GM12878 (cell line): Measurements from ENCODE around the gene ZNF331. TPM values are rescaled to one million over a fixed set of nuclear protein-coding genes. Genes with fewer than 3 reads are reported as not detected.

Experiments
- ATAC-seq: fragments of 200-7000 bp; cut with Tn5 transposase; 3 replicates; pipeline ENCODE4 v1.9.1; 2020; ENCODE audit warnings: mild to moderate bottlenecking, moderate library complexity
- BruUV-seq: library from RNA; stranded (reverse); fragments of 400-500 nt; replicated peaks from 2 replicates; lab custom pipeline; 2021; lab: Mats Ljungman, UMichigan
- CTCF ChIA-PET: fragments of 300-600 bp; sonication (Branson Sonifier 250); formaldehyde crosslinking; extraction: SDS; loops from one replicate; lab custom pipeline; 2021; ENCODE audit warnings: inconsistent platforms; lab: Yijun Ruan, JAX
- POLR2A ChIA-PET: fragments of 350-600 bp; formaldehyde crosslinking; extraction: SDS; loops from one replicate; lab custom pipeline; 2021; ENCODE audit warnings: inconsistent platforms; lab: Charles Lee
- RAD21 ChIA-PET: fragments of 300-600 bp; sonication (Branson Sonifier 250); formaldehyde crosslinking; loops from one replicate; lab custom pipeline; 2023; ENCODE audit warnings: antibody characterized with exemption; ENCODE audit not compliant: unreplicated experiment; lab: Charles Lee
- SMC1A ChIA-PET: fragments of 300-600 bp; sonication (Branson Sonifier 250); formaldehyde crosslinking; loops from one replicate; lab custom pipeline; 2023; ENCODE audit not compliant: unreplicated experiment, uncharacterized antibody; lab: Charles Lee
- DNase-seq: peaks from one replicate; pipeline ENCODE4 v3.0.0-alpha.2; 2011; ENCODE audit warnings: low read depth, low spot score
- FAIRE-seq: peaks from 3 replicates; lab custom pipeline; 2011; peaks lifted over from hg19 to GRCh38; lab: Jason Lieb, UNC
- H2AFZ ChIP-seq: 2 replicates; pipeline ENCODE4 v1.6.0; 2011; ENCODE audit warnings: low read depth, low read length, control low read depth; ENCODE audit not compliant: control insufficient read depth
- H3K27ac ChIP-seq: 2 replicates; pipeline ENCODE4 v1.5.1; 2011; ENCODE audit warnings: control low read depth; ENCODE audit not compliant: control insufficient read depth, insufficient read depth
- H3K27me3 ChIP-seq, 2 experiments: replicated peaks in 1 of 2; 2 replicates each; pipeline versions ENCODE4 v1.6.0 to v1.6.1; 2011; ENCODE audit warnings: low read length in 1 of 2; ENCODE audit not compliant: control insufficient read depth in 2 of 2, insufficient read depth in 2 of 2
- H3K36me3 ChIP-seq, 2 experiments: 2 replicates each; pipeline ENCODE4 v1.5.1; 2011; ENCODE audit warnings: low read length in 1 of 2; ENCODE audit not compliant: control insufficient read depth in 2 of 2, insufficient read depth in 2 of 2
- H3K4me1 ChIP-seq: 2 replicates; pipeline ENCODE4 v1.6.1; 2011; ENCODE audit warnings: mild to moderate bottlenecking, low read length, moderate library complexity, mixed read lengths; ENCODE audit not compliant: control insufficient read depth, insufficient read depth
- H3K4me2 ChIP-seq: 2 replicates; pipeline ENCODE4 v1.6.0; 2011; ENCODE audit warnings: control low read depth; ENCODE audit not compliant: control insufficient read depth, insufficient read depth
- H3K4me3 ChIP-seq: fragments of 200-600 bp; sonication (generic); 2 replicates; pipeline ENCODE4 v1.5.1; 2016
- H3K79me2 ChIP-seq: 2 replicates; pipeline ENCODE4 v1.6.0; 2011; ENCODE audit warnings: low read length; ENCODE audit not compliant: control insufficient read depth, insufficient read depth
- H3K9ac ChIP-seq: 2 replicates; pipeline ENCODE4 v1.8.0; 2011; ENCODE audit warnings: low read length, control low read depth, mixed read lengths; ENCODE audit not compliant: control insufficient read depth, insufficient read depth
- H3K9me3 ChIP-seq: replicated peaks from 3 replicates; pipeline ENCODE4 v1.5.1; 2011; ENCODE audit warnings: mild to moderate bottlenecking, low read length; ENCODE audit not compliant: control insufficient read depth, insufficient read depth
- H4K20me1 ChIP-seq: 2 replicates; pipeline ENCODE4 v1.6.0; 2011; ENCODE audit not compliant: control insufficient read depth, insufficient read depth
- KAT2A ChIP-seq: conservative IDR thresholded peaks from 2 replicates; pipeline ENCODE4 v1.6.1; 2011; ENCODE audit warnings: low read depth, low read length; ENCODE audit not compliant: control insufficient read depth
- MEF2A ChIP-seq: IDR thresholded peaks from 2 replicates; pipeline ENCODE4 v1.6.1; 2011; ENCODE audit warnings: low read depth, mild to moderate bottlenecking, low read length, moderate library complexity; ENCODE audit not compliant: insufficient read depth
- PML ChIP-seq: IDR thresholded peaks from 2 replicates; pipeline ENCODE4 v1.6.1; 2012; ENCODE audit warnings: low read length, inconsistent platforms
- POLR2AphosphoS5 ChIP-seq: IDR thresholded peaks from 2 replicates; pipeline ENCODE4 v1.6.1; 2011; ENCODE audit warnings: mild to moderate bottlenecking, low read length, inconsistent platforms
- RB1 ChIP-seq: fragments of 450-650 bp; formaldehyde crosslinking; IDR thresholded peaks from 2 replicates; pipeline ENCODE4 v1.6.1; 2017; ENCODE audit warnings: mild to moderate bottlenecking, borderline replicate concordance
- SMC3 ChIP-seq: IDR thresholded peaks from 2 replicates; pipeline ENCODE4 v1.6.1; 2011; ENCODE audit warnings: low read length, improper control_type of control experiment, borderline replicate concordance
- SREBF2 ChIP-seq: IDR thresholded peaks from 2 replicates; pipeline ENCODE4 v1.6.1; 2012; ENCODE audit warnings: mild to moderate bottlenecking, low read length
- SRF ChIP-seq, 2 experiments: IDR thresholded peaks; 2 replicates each; pipeline ENCODE4 v1.6.1; 2011; ENCODE audit warnings: low read depth in 2 of 2, low read length in 2 of 2, mild to moderate bottlenecking in 1 of 2, moderate library complexity in 1 of 2
- ZNF274 ChIP-seq: IDR thresholded peaks from one replicate; pipeline ENCODE4 v1.8.0; 2011; ENCODE audit not compliant: insufficient read length, insufficient read depth
- WGBS: methylation state at CpG from one replicate; pipeline ENCODE4 v1.1.6; 2016; ENCODE audit warnings: low lambda C conversion rate; ENCODE audit not compliant: insufficient replicate concordance, insufficient coverage; ENCODE audit errors: missing lambda C conversion rate; 5-methylcytosine and 5-hydroxymethylcytosine counted together
- in situ Hi-C: fragments of 300-500 bp; cut with MboI; formaldehyde crosslinking; loops from 9 replicates; pipeline ENCODE4 v1.14.3; 2018; ENCODE audit warnings: mixed read lengths
- intact Hi-C: fragments of 100-400 bp; cut with micrococcal nuclease; formaldehyde crosslinking; loops from one replicate; pipeline ENCODE4 v1.14.2; 2022; ENCODE audit not compliant: unreplicated experiment
- polyA plus RNA-seq, 11 experiments: library from polyadenylated mRNA; depleted of rRNA in 4 of 11; unstranded in 6 of 11; stranded (reverse) in 5 of 11; fragments of >200 nt; fragmentation: Nextera tagmentation in 4 of 11; fragmentation: Illumina TruSeq in 1 of 11; extraction: Ambion mirVana in 4 of 11; extraction: Trizol in 1 of 11; gene quantifications; 1 replicate in 1 of 11; 2 replicates in 10 of 11; pipeline versions ENCODE4 v1.2.1 to v1.2.3, GENCODE V29; 2011 to 2016; ENCODE audit warnings: inconsistent platforms in 2 of 11, missing spikeins in 2 of 11, low read depth in 1 of 11
- total RNA-seq, 4 experiments: library from RNA; depleted of rRNA in 3 of 4; stranded (reverse); fragments of >200 nt in 3 of 4; fragmentation: Illumina TruSeq in 1 of 4; extraction: Trizol in 1 of 4; gene quantifications; 2 replicates each; pipeline versions ENCODE4 v1.2.1 to v1.2.3, GENCODE V29; 2013 to 2021
- TF ChIP-seq, protein P1 (sequence below): IDR thresholded peaks from 2 replicates; pipeline ENCODE4 v1.6.1; 2012; ENCODE audit warnings: improper control_type of control experiment, low read depth, low read length; ENCODE audit not compliant: insufficient replicate concordance

ZNF331 gene
- total and polyA plus RNA-seq, 10 of the 15 experiments (the other 5 are each of a cell fraction or from before 2014, with no cell fraction given), result 2.6 to 11.5 (median 5.3) TPM

DNA sequence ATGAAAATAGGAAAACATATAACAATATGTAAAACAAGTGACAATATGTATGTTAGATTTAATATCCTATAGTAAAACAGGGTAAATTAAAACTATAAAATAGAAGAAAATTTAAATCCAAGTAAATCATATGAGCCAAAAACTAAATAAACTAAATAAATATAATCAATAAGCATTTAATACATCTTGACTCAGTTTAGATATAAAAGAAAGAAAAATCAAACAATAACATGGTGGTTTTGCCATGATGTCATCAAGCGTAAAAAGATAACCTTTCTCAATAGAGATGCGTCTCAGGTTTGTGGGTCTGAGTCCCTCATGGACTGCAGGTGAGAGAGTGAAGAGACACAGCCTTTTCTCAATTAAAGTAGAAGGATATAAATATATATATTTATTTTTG, 26.6 kb upstream of the ZNF331 start:
- Histone ChIP-seq H3K4me2 (no peak overlapping the region), H4K20me1 (no peaks in the 10 kb centered on the region), H3K4me1 (no peaks in the 10 kb centered on the region), H3K79me2 (no peaks in the 10 kb centered on the region), H3K4me3 (no peak overlapping the region), H2AFZ (no peak overlapping the region), H3K9ac (no peak overlapping the region), H3K9me3 (no peaks in the 10 kb centered on the region; the same call in 2 of the 3 replicates), H3K27me3 (no peaks in the 10 kb centered on the region), H3K36me3 (no peaks in the 10 kb centered on the region), H3K27ac (no peak overlapping the region)
- no peak for ATAC-seq
- ChIA-PET CTCF (no interaction called here), RAD21 (no interaction called here), POLR2A (no interaction called here), SMC1A (interaction anchor here (2.4 kb wide), 1 partner anchor 9 kb away, joined by 8 read pairs; no protein-coding TSS in a partner anchor)
- BruUV-seq, result no TSS peak
- DNase-seq, result no peak
- intact Hi-C loops, result no loop called here
- FAIRE-seq, result no peak
- TF ChIP-seq MEF2A, result no peak
- no peak for TF ChIP-seq POLR2AphosphoS5
- no peak for TF ChIP-seq KAT2A
- no peak for TF ChIP-seq SRF (IDR thresholded peaks at IDR 0.05; ENCODE audit: low read depth in 2 of 2, low read length in 2 of 2)
- no peak for TF ChIP-seq SMC3
- TF ChIP-seq, protein P1, sequence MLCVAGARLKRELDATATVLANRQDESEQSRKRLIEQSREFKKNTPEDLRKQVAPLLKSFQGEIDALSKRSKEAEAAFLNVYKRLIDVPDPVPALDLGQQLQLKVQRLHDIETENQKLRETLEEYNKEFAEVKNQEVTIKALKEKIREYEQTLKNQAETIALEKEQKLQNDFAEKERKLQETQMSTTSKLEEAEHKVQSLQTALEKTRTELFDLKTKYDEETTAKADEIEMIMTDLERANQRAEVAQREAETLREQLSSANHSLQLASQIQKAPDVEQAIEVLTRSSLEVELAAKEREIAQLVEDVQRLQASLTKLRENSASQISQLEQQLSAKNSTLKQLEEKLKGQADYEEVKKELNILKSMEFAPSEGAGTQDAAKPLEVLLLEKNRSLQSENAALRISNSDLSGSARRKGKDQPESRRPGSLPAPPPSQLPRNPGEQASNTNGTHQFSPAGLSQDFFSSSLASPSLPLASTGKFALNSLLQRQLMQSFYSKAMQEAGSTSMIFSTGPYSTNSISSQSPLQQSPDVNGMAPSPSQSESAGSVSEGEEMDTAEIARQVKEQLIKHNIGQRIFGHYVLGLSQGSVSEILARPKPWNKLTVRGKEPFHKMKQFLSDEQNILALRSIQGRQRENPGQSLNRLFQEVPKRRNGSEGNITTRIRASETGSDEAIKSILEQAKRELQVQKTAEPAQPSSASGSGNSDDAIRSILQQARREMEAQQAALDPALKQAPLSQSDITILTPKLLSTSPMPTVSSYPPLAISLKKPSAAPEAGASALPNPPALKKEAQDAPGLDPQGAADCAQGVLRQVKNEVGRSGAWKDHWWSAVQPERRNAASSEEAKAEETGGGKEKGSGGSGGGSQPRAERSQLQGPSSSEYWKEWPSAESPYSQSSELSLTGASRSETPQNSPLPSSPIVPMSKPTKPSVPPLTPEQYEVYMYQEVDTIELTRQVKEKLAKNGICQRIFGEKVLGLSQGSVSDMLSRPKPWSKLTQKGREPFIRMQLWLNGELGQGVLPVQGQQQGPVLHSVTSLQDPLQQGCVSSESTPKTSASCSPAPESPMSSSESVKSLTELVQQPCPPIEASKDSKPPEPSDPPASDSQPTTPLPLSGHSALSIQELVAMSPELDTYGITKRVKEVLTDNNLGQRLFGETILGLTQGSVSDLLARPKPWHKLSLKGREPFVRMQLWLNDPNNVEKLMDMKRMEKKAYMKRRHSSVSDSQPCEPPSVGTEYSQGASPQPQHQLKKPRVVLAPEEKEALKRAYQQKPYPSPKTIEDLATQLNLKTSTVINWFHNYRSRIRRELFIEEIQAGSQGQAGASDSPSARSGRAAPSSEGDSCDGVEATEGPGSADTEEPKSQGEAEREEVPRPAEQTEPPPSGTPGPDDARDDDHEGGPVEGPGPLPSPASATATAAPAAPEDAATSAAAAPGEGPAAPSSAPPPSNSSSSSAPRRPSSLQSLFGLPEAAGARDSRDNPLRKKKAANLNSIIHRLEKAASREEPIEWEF, result no peak
- TF ChIP-seq SREBF2, result no peak
- TF ChIP-seq ZNF274, result no peak
- no peak for TF ChIP-seq RB1
- no peak for TF ChIP-seq PML
- WGBS, result 65% methylated on average over 2 of the region's 2 CpGs
- in situ Hi-C loops, result no loop called here
